HepG2 (cell line): ENCODE data around the gene RASSF6. TPM values are rescaled to one million over a fixed set of nuclear protein-coding genes. Genes with fewer than 3 reads are reported as not detected.

ENCODE experiments used
- ATAC-seq: fragments of 200-7000 bp; cut with Tn5 transposase; 3 replicates; pipeline ENCODE4 v1.9.1; 2020; ENCODE audit warnings: mild to moderate bottlenecking, moderate library complexity
- BruUV-seq: library from RNA; stranded (reverse); fragments of 400-500 nt; replicated peaks from 2 replicates; lab custom pipeline; 2021; lab: Mats Ljungman, UMichigan
- CTCF ChIA-PET: fragments of 300-600 bp; formaldehyde crosslinking; extraction: SDS; loops from one replicate; lab custom pipeline; 2021; ENCODE audit warnings: low total read pairs, inconsistent platforms, low intra/inter-chr PET ratio; lab: Yijun Ruan, JAX
- POLR2A ChIA-PET: fragments of 350-600 bp; sonication (Branson Sonifier 250); formaldehyde crosslinking; loops from one replicate; lab custom pipeline; 2020; ENCODE audit warnings: antibody characterized with exemption, inconsistent platforms; lab: Yijun Ruan, JAX
- DNase-seq: peaks from one replicate; pipeline ENCODE4 v3.0.0-alpha.2; 2015; ENCODE audit warnings: low spot score
- FAIRE-seq: peaks from 3 replicates; lab custom pipeline; 2011; peaks lifted over from hg19 to GRCh38; lab: Jason Lieb, UNC
- H2AFZ ChIP-seq: one replicate; pipeline ENCODE4 v1.6.1; 2011; ENCODE audit warnings: low read length, inconsistent platforms
- H3K27ac ChIP-seq: fragments of 300-600 bp; 3 replicates; pipeline ENCODE4 v1.8.0; 2011; ENCODE audit warnings: mixed run types, mild to moderate bottlenecking, mixed read lengths, low read length, inconsistent platforms; ENCODE audit not compliant: insufficient read depth; ENCODE audit errors: extremely low read length
- H3K27me3 ChIP-seq, 2 experiments: fragments of 200-600 bp in 1 of 2; 2 replicates in 1 of 2; 3 replicates in 1 of 2; pipeline versions ENCODE4 v1.6.0 to v1.8.0; 2011; ENCODE audit warnings: low read length in 2 of 2, mild to moderate bottlenecking in 2 of 2, moderate library complexity in 2 of 2, inconsistent platforms in 1 of 2; ENCODE audit not compliant: insufficient read depth in 2 of 2, control insufficient read depth in 1 of 2
- H3K36me3 ChIP-seq, 2 experiments: fragments of 200-600 bp in 1 of 2; replicated peaks in 1 of 2; 2 replicates in 1 of 2; 3 replicates in 1 of 2; pipeline versions ENCODE4 v1.5.1 to v1.8.0; 2011; ENCODE audit warnings: low read length in 2 of 2, inconsistent platforms in 1 of 2; ENCODE audit not compliant: insufficient read depth in 2 of 2, control insufficient read depth in 1 of 2
- H3K4me1 ChIP-seq: 2 replicates; pipeline ENCODE4 v1.5.1; 2012; ENCODE audit warnings: low read length, inconsistent platforms; ENCODE audit not compliant: insufficient read depth
- H3K4me2 ChIP-seq: 2 replicates; pipeline ENCODE4 v1.6.0; 2011; ENCODE audit warnings: low read depth, low read length, inconsistent platforms
- H3K4me3 ChIP-seq, 3 experiments: fragments of 200-600 bp in 1 of 3; sonication (generic), shearing (Covaris generic) in 1 of 3; replicated peaks in 1 of 3; 2 replicates each; pipeline ENCODE4 v1.5.1; 2011 to 2016; ENCODE audit warnings: low read length in 3 of 3, inconsistent platforms in 2 of 3, low read depth in 2 of 3, mild to moderate bottlenecking in 2 of 3, control low read depth in 1 of 3, mixed read lengths in 1 of 3; ENCODE audit not compliant: insufficient read depth in 1 of 3
- H3K79me2 ChIP-seq: one replicate; pipeline ENCODE4 v1.6.1; 2011; ENCODE audit warnings: low read length, inconsistent platforms; ENCODE audit not compliant: insufficient read depth
- H3K9ac ChIP-seq: 2 replicates; pipeline ENCODE4 v1.6.0; 2011; ENCODE audit warnings: mild to moderate bottlenecking, low read depth, low read length, inconsistent platforms; ENCODE audit not compliant: insufficient read depth
- H3K9me3 ChIP-seq: 2 replicates; pipeline ENCODE4 v1.5.1; 2012; ENCODE audit warnings: mild to moderate bottlenecking, low read length
- H4K20me1 ChIP-seq: 2 replicates; pipeline ENCODE4 v1.6.0; 2011; ENCODE audit warnings: inconsistent platforms, mild to moderate bottlenecking, low read length, moderate library complexity; ENCODE audit not compliant: insufficient read depth
- AHR ChIP-seq: IDR thresholded peaks from 2 replicates; pipeline ENCODE4 v1.6.1; 2018; ENCODE audit warnings: missing genetic modification reagents, missing compliant biosample characterization
- BCL6 ChIP-seq: IDR thresholded peaks from 2 replicates; pipeline ENCODE4 v1.6.1; 2016; ENCODE audit warnings: missing genetic modification reagents, missing compliant biosample characterization
- NR2F6 ChIP-seq, 2 experiments: IDR thresholded peaks; 2 replicates each; pipeline ENCODE4 v1.6.1; 2016; ENCODE audit warnings: antibody characterized with exemption in 1 of 2, mild to moderate bottlenecking in 1 of 2
- RARA ChIP-seq: IDR thresholded peaks from 2 replicates; pipeline ENCODE4 v1.6.1; 2016; ENCODE audit warnings: missing genetic modification reagents, missing compliant biosample characterization
- ZNF205 ChIP-seq: IDR thresholded peaks from 2 replicates; pipeline ENCODE4 v1.6.1; 2018; ENCODE audit warnings: missing biosample characterization, missing genetic modification reagents
- WGBS: methylation state at CpG from one replicate; pipeline ENCODE4 v1.1.6; 2017; ENCODE audit warnings: low lambda C conversion rate; 5-methylcytosine and 5-hydroxymethylcytosine counted together
- in situ Hi-C: cut with HindIII; loops from 2 replicates; pipeline ENCODE4 v1.10.0; 2017; ENCODE audit warnings: low pct_unique_long_range_greater_than_20kb; ENCODE audit not compliant: extremely low pct_ligation_motif_present
- intact Hi-C: fragments of 100-400 bp; cut with micrococcal nuclease; formaldehyde crosslinking; loops from one replicate; pipeline ENCODE4 v1.10.0; 2022; ENCODE audit not compliant: unreplicated experiment
- polyA plus RNA-seq, 8 experiments: library from polyadenylated mRNA; depleted of rRNA in 3 of 8; stranded (reverse) in 7 of 8; unstranded in 1 of 8; fragments of >200 nt; fragmentation: Illumina TruSeq in 4 of 8; extraction: Trizol in 4 of 8; gene quantifications; 2 replicates each; pipeline versions ENCODE4 v1.2.1 to v1.2.3, GENCODE V29; 2011 to 2016; ENCODE audit warnings: low read depth in 4 of 8, missing spikeins in 1 of 8, mixed read lengths in 1 of 8; ENCODE audit not compliant: insufficient read depth in 1 of 8
- total RNA-seq, 5 experiments: library from RNA; depleted of rRNA; stranded (reverse); fragments of >200 nt; fragmentation: Illumina TruSeq; extraction: Trizol; gene quantifications; 2 replicates each; pipeline ENCODE4 v1.2.3, GENCODE V29; 2016; ENCODE audit warnings: low read depth in 1 of 5
- TF ChIP-seq, protein P1 (sequence below): IDR thresholded peaks from 2 replicates; pipeline ENCODE4 v1.6.1; 2016
- TF ChIP-seq, protein P2 (sequence below): IDR thresholded peaks from 2 replicates; pipeline ENCODE4 v1.4.0; 2020; ENCODE audit warnings: mild to moderate bottlenecking, missing genetic modification reagents

The RASSF6 gene
- total and polyA plus RNA-seq, 2 of the 13 experiments (the other 11 are each of a cell fraction or from before 2014, with no cell fraction given), result 0.03 to 0.11 TPM

DNA sequence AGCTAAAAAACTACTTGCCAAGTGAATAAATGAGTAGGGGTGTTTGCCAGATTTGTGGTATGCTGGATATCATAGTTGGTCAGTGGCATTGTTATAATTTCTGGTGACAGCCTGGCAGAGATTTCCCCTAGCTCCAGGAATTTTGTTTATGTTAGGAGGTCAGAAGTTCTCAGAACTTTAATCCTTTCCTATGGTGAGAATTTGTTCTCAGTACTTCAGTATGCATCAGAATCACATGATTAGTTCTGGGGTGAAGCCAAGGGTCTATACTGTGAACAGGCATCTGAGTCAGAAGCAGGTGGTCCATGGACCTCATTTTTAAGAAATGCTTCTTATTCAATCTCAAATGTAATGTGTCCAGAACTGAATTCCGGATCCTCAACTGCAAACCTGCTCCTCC lies 10.5 kb downstream of the RASSF6 start:
- Histone ChIP-seq H3K27me3 (no peaks in the 10 kb centered on the region), H3K9ac (no peak overlapping the region), H3K4me3 (no peak overlapping the region), H3K79me2 (no peaks in the 10 kb centered on the region), H4K20me1 (no peaks in the 10 kb centered on the region), H3K9me3 (no peaks in the 10 kb centered on the region), H3K27ac (no peak overlapping the region)
- ATAC-seq, result peak; percentile 15; the same call in 1 of the 3 replicates
- 0% methylated on average over 1 of the region's 1 CpG for WGBS
- CTCF ChIA-PET, result no interaction called here
- intact Hi-C loops (no loop called here), in situ Hi-C loops (no loop called here)
- TF ChIP-seq RARA (CRISPR knock-in tag), result peak; percentile 66
- TF ChIP-seq AHR (CRISPR knock-in tag), result no peak
- 0 out of 2 replicates have a peak, but pooled peaks have one; percentile 11 for TF ChIP-seq NR2F6 (IDR thresholded peaks at IDR 0.05)
- no peak for TF ChIP-seq NR2F6 (CRISPR knock-in tag; IDR thresholded peaks at IDR 0.05)
- TF ChIP-seq, protein P1, sequence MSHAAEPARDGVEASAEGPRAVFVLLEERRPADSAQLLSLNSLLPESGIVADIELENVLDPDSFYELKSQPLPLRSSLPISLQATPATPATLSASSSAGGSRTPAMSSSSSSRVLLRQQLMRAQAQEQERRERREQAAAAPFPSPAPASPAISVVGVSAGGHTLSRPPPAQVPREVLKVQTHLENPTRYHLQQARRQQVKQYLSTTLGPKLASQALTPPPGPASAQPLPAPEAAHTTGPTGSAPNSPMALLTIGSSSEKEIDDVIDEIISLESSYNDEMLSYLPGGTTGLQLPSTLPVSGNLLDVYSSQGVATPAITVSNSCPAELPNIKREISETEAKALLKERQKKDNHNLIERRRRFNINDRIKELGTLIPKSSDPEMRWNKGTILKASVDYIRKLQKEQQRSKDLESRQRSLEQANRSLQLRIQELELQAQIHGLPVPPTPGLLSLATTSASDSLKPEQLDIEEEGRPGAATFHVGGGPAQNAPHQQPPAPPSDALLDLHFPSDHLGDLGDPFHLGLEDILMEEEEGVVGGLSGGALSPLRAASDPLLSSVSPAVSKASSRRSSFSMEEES, result peak; percentile 22; the same call in 1 of the 2 replicates
- no peak for TF ChIP-seq ZNF205 (CRISPR knock-in tag)
- TF ChIP-seq, protein P2, sequence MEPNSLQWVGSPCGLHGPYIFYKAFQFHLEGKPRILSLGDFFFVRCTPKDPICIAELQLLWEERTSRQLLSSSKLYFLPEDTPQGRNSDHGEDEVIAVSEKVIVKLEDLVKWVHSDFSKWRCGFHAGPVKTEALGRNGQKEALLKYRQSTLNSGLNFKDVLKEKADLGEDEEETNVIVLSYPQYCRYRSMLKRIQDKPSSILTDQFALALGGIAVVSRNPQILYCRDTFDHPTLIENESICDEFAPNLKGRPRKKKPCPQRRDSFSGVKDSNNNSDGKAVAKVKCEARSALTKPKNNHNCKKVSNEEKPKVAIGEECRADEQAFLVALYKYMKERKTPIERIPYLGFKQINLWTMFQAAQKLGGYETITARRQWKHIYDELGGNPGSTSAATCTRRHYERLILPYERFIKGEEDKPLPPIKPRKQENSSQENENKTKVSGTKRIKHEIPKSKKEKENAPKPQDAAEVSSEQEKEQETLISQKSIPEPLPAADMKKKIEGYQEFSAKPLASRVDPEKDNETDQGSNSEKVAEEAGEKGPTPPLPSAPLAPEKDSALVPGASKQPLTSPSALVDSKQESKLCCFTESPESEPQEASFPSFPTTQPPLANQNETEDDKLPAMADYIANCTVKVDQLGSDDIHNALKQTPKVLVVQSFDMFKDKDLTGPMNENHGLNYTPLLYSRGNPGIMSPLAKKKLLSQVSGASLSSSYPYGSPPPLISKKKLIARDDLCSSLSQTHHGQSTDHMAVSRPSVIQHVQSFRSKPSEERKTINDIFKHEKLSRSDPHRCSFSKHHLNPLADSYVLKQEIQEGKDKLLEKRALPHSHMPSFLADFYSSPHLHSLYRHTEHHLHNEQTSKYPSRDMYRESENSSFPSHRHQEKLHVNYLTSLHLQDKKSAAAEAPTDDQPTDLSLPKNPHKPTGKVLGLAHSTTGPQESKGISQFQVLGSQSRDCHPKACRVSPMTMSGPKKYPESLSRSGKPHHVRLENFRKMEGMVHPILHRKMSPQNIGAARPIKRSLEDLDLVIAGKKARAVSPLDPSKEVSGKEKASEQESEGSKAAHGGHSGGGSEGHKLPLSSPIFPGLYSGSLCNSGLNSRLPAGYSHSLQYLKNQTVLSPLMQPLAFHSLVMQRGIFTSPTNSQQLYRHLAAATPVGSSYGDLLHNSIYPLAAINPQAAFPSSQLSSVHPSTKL (CRISPR knock-in tag), result 0 out of 2 replicates have a peak, but pooled peaks have one; percentile 7
- peak; percentile 65; the same call in 1 of the 2 replicates for TF ChIP-seq BCL6 (CRISPR knock-in tag)
- TF ChIP-seq, all 625 proteins: peak for 5
- H3K36me3 ChIP-seq, result no peaks in the 10 kb centered on the region
- no TSS peak for BruUV-seq
- peak overlapping the region; percentile 22 for H3K4me2 ChIP-seq
- FAIRE-seq (no peak), DNase-seq (peak; percentile 65)
- POLR2A ChIA-PET, result interaction anchor here (1.1 to 1.8 kb wide), 2 partner anchors 10 to 11 kb away, joined by 3 to 8 read pairs; no protein-coding TSS in a partner anchor
- no peak overlapping the region for H2AFZ ChIP-seq
- H3K4me1 ChIP-seq, result peaks cover 65% of the 10 kb centered on the region
